SK-N-SH (cell line): ENCODE measurements around the gene SLC24A1. TPM values are rescaled to one million over a fixed set of nuclear protein-coding genes. Genes with fewer than 3 reads are reported as not detected.

ENCODE experiments used
- CTCF ChIA-PET: fragments of 300-600, 350-600 bp; formaldehyde crosslinking; extraction: SDS; loops from one replicate; lab custom pipeline; 2021; lab: Yijun Ruan, JAX
- POLR2A ChIA-PET: fragments of 350-600 bp; sonication (Branson Sonifier 250); formaldehyde crosslinking; extraction: SDS; loops from one replicate; lab custom pipeline; 2020; ENCODE audit warnings: antibody characterized with exemption, inconsistent platforms; lab: Yijun Ruan, JAX
- DNase-seq: peaks from one replicate; pipeline ENCODE4 v3.0.0; 2012
- H2AFZ ChIP-seq: fragments of 200-600 bp; sonication (generic); 2 replicates; pipeline ENCODE4 v1.8.1; 2016; ENCODE audit warnings: antibody characterized with exemption, mild to moderate bottlenecking, low read depth
- H3F3A ChIP-seq: fragments of 200-600 bp; sonication (generic); replicated peaks from 2 replicates; pipeline ENCODE3; 2016; ENCODE audit warnings: antibody characterized with exemption, mild to moderate bottlenecking; ENCODE audit not compliant: insufficient read depth
- H3K27ac ChIP-seq, 2 experiments: fragments of 200-500 bp in 1 of 2; fragments of 200-600 bp in 1 of 2; sonication (Bioruptor generic) in 1 of 2; sonication (generic), shearing (Covaris generic) in 1 of 2; 2 replicates each; pipeline versions ENCODE4 v1.5.1 to v1.6.1; 2014 to 2016; ENCODE audit warnings: low read depth in 2 of 2, inconsistent platforms in 1 of 2, low read length in 1 of 2, mild to moderate bottlenecking in 1 of 2, mixed read lengths in 1 of 2
- H3K27me3 ChIP-seq: fragments of 200-600 bp; sonication (generic), shearing (Covaris generic); 2 replicates; pipeline ENCODE4 v1.6.1; 2016; ENCODE audit warnings: mixed run types; ENCODE audit not compliant: insufficient read depth
- H3K36me3 ChIP-seq, 2 experiments: fragments of 200-500 bp in 1 of 2; fragments of 200-600 bp in 1 of 2; sonication (Bioruptor generic) in 1 of 2; sonication (generic) in 1 of 2; replicated peaks in 1 of 2; 2 replicates each; pipeline versions ENCODE3 to v1.5.1; 2014 to 2016; ENCODE audit warnings: low read length in 1 of 2, mild to moderate bottlenecking in 1 of 2; ENCODE audit not compliant: insufficient read depth in 2 of 2, control insufficient read depth in 1 of 2
- H3K4me1 ChIP-seq, 2 experiments: fragments of 200-500 bp in 1 of 2; fragments of 200-600 bp in 1 of 2; sonication (Bioruptor generic) in 1 of 2; sonication (generic), shearing (Covaris generic) in 1 of 2; 2 replicates each; pipeline versions ENCODE4 v1.5.1 to v1.6.1; 2014 to 2016; ENCODE audit warnings: low read depth in 1 of 2, low read length in 1 of 2, mixed run types in 1 of 2; ENCODE audit not compliant: insufficient read depth in 2 of 2, control insufficient read depth in 1 of 2
- H3K4me2 ChIP-seq: fragments of 200-600 bp; sonication (generic), shearing (Covaris generic); 2 replicates; pipeline ENCODE4 v1.6.1; 2017; ENCODE audit warnings: mixed run types
- H3K4me3 ChIP-seq, 2 experiments: fragments of 200-500 bp in 1 of 2; fragments of 200-600 bp in 1 of 2; sonication (Bioruptor generic) in 1 of 2; sonication (generic), shearing (Covaris generic) in 1 of 2; 2 replicates each; pipeline versions ENCODE4 v1.5.1 to v1.8.1; 2014 to 2016; ENCODE audit warnings: low read depth in 2 of 2, inconsistent platforms in 1 of 2, low read length in 1 of 2, mild to moderate bottlenecking in 1 of 2, mixed read lengths in 1 of 2, moderate library complexity in 1 of 2
- H3K79me2 ChIP-seq: fragments of 200-600 bp; sonication (generic); 2 replicates; pipeline ENCODE4 v1.8.1; 2017; ENCODE audit warnings: mild to moderate bottlenecking; ENCODE audit not compliant: insufficient read depth
- H3K9ac ChIP-seq: fragments of 200-600 bp; sonication (generic); 2 replicates; pipeline ENCODE4 v1.6.1; 2017; ENCODE audit warnings: mixed run types
- H3K9me2 ChIP-seq: fragments of 200-600 bp; sonication (generic); 2 replicates; pipeline ENCODE4 v1.6.1; 2017; ENCODE audit warnings: mixed run types
- H3K9me3 ChIP-seq: fragments of 200-600 bp; sonication (generic); 2 replicates; pipeline ENCODE4 v1.6.1; 2017; ENCODE audit warnings: mixed run types, mild to moderate bottlenecking, moderate library complexity
- H4K20me1 ChIP-seq: fragments of 200-600 bp; sonication (generic); 2 replicates; pipeline ENCODE4 v1.6.1; 2017; ENCODE audit warnings: mild to moderate bottlenecking, mixed run types; ENCODE audit not compliant: insufficient read depth
- CHD2 ChIP-seq: fragments of 150-350 bp; IDR thresholded peaks from 2 replicates; pipeline ENCODE4 v1.6.1; 2018; ENCODE audit warnings: low read length; ENCODE audit not compliant: partially characterized antibody
- ELF1 ChIP-seq: IDR thresholded peaks from 2 replicates; pipeline ENCODE4 v1.4.0; 2012
- EZH2phosphoT487 ChIP-seq: fragments of 200-600 bp; sonication (generic); IDR thresholded peaks from 2 replicates; pipeline ENCODE4 v1.6.1; 2017; ENCODE audit warnings: low read depth, mixed run types, mild to moderate bottlenecking, antibody characterized with exemption, moderate library complexity, borderline replicate concordance
- FOXJ3 ChIP-seq: sonication (generic); formaldehyde crosslinking; IDR thresholded peaks from 2 replicates; pipeline ENCODE4 v1.5.1; 2020; ENCODE audit warnings: mild to moderate bottlenecking, missing genetic modification reagents
- FOXM1 ChIP-seq: IDR thresholded peaks from 2 replicates; pipeline ENCODE4 v1.4.0; 2012; ENCODE audit warnings: low read depth, mild to moderate bottlenecking
- JUND ChIP-seq: IDR thresholded peaks from 2 replicates; pipeline ENCODE4 v1.4.0; 2012
- MEF2A ChIP-seq: IDR thresholded peaks from 2 replicates; pipeline ENCODE4 v1.4.0; 2012; ENCODE audit warnings: low read depth, borderline replicate concordance
- MXI1 ChIP-seq: IDR thresholded peaks from 2 replicates; pipeline ENCODE4 v1.6.1; 2012; ENCODE audit warnings: mild to moderate bottlenecking, low read depth, low read length, improper control_type of control experiment
- RCOR1 ChIP-seq: fragments of 150-350 bp; IDR thresholded peaks from 2 replicates; pipeline ENCODE4 v1.6.1; 2017; ENCODE audit warnings: antibody characterized with exemption, low read length
- RXRA ChIP-seq: IDR thresholded peaks from 2 replicates; pipeline ENCODE4 v1.4.0; 2012; ENCODE audit warnings: low read depth, mild to moderate bottlenecking, borderline replicate concordance
- TAF1 ChIP-seq: IDR thresholded peaks from 2 replicates; pipeline ENCODE4 v1.6.1; 2012; ENCODE audit warnings: low read depth, mild to moderate bottlenecking, low read length, moderate library complexity, borderline replicate concordance
- TEAD4 ChIP-seq: IDR thresholded peaks from 2 replicates; pipeline ENCODE4 v1.4.0; 2012; ENCODE audit warnings: mild to moderate bottlenecking, borderline replicate concordance; ENCODE audit not compliant: insufficient read depth
- WGBS: methylation state at CpG from one replicate; pipeline ENCODE4 v1.1.6; 2017; ENCODE audit warnings: low lambda C conversion rate; 5-methylcytosine and 5-hydroxymethylcytosine counted together
- polyA plus RNA-seq, 3 experiments: library from polyadenylated mRNA; depleted of rRNA; stranded (reverse); fragments of >200 nt; gene quantifications; 2 replicates each; pipeline ENCODE4 v1.2.3, GENCODE V29; 2012
- TF ChIP-seq, protein P1 (sequence below): IDR thresholded peaks from 2 replicates; pipeline ENCODE4 v1.4.0; 2012; ENCODE audit warnings: low read depth, borderline replicate concordance
- TF ChIP-seq, protein P2 (sequence below): IDR thresholded peaks from 2 replicates; pipeline ENCODE4 v1.4.0; 2012; ENCODE audit warnings: low read depth
- TF ChIP-seq, protein P3 (sequence below): IDR thresholded peaks from 2 replicates; pipeline ENCODE4; 2012
- TF ChIP-seq, protein P4 (sequence below): IDR thresholded peaks from 2 replicates; pipeline ENCODE4 v1.6.1; 2012; ENCODE audit warnings: mild to moderate bottlenecking, low read depth, low read length, moderate library complexity
- TF ChIP-seq, protein P5 (sequence below): fragments of 200-600 bp; sonication (generic); IDR thresholded peaks from 2 replicates; pipeline ENCODE4 v1.6.1; 2017; ENCODE audit warnings: antibody characterized with exemption, mild to moderate bottlenecking, moderate library complexity

The SLC24A1 gene
- polyA plus RNA-seq, 1 of the 3 experiments (the other 2 are of a cell fraction) = 7.7 TPM

DNA sequence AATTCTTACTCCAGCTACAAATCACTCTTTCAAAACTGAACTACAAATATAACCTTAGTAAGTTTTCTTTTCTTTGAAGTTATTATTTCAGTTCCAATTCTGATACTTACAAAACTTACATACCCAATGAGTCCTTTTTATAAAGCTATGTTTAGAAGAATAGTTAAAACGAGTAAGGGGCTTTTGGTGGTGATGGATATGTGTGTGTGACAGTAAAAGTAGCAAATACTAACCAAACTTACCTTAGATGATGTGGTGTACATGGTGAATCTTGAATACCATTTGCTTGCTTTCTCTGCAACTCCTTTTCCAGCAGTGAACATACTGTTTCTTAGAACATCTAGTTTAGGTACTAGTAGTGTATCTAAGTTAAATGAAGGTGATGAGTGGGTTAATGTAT, 68.4 kb downstream of the SLC24A1 start:
- peaks cover 34 to 40% of the 10 kb centered on the region in 2 experiments for H3K36me3 ChIP-seq
- WGBS = 53% methylated on average over 1 of the region's 1 CpG

More for the DNA sequence above, 68.4 kb downstream of the SLC24A1 start:
- Histone ChIP-seq H3K9me2 (no peaks in the 10 kb centered on the region), H3K27ac (no peak overlapping the region), H3K9me3 (no peaks in the 10 kb centered on the region), H3K9ac (no peak overlapping the region), H3K27me3 (no peaks in the 10 kb centered on the region), H3K4me3 (no peak overlapping the region), H3K79me2 (no peaks in the 10 kb centered on the region), H4K20me1 (no peaks in the 10 kb centered on the region), H3F3A (no peaks in the 10 kb centered on the region), H2AFZ (no peak overlapping the region), H3K4me1 (no peaks in the 10 kb centered on the region; a peak in 1 of 4 replicates), H3K4me2 (no peak overlapping the region)
- ChIA-PET POLR2A (no interaction called here), CTCF (interaction anchor here (0.6 to 1.6 kb wide), 4 partner anchors 20 to 146 kb away, joined by 3 to 5 read pairs (median 4); no protein-coding TSS in a partner anchor)
- TF ChIP-seq, protein P1, sequence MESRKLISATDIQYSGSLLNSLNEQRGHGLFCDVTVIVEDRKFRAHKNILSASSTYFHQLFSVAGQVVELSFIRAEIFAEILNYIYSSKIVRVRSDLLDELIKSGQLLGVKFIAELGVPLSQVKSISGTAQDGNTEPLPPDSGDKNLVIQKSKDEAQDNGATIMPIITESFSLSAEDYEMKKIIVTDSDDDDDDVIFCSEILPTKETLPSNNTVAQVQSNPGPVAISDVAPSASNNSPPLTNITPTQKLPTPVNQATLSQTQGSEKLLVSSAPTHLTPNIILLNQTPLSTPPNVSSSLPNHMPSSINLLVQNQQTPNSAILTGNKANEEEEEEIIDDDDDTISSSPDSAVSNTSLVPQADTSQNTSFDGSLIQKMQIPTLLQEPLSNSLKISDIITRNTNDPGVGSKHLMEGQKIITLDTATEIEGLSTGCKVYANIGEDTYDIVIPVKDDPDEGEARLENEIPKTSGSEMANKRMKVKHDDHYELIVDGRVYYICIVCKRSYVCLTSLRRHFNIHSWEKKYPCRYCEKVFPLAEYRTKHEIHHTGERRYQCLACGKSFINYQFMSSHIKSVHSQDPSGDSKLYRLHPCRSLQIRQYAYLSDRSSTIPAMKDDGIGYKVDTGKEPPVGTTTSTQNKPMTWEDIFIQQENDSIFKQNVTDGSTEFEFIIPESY = no peak
- TF ChIP-seq CHD2 = no peak
- TF ChIP-seq, protein P2, sequence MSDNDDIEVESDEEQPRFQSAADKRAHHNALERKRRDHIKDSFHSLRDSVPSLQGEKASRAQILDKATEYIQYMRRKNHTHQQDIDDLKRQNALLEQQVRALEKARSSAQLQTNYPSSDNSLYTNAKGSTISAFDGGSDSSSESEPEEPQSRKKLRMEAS = no peak
- TF ChIP-seq, protein P3, sequence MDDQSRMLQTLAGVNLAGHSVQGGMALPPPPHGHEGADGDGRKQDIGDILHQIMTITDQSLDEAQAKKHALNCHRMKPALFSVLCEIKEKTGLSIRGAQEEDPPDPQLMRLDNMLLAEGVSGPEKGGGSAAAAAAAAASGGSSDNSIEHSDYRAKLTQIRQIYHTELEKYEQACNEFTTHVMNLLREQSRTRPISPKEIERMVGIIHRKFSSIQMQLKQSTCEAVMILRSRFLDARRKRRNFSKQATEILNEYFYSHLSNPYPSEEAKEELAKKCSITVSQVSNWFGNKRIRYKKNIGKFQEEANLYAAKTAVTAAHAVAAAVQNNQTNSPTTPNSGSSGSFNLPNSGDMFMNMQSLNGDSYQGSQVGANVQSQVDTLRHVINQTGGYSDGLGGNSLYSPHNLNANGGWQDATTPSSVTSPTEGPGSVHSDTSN = no peak
- no peak for TF ChIP-seq MXI1
- no peak for TF ChIP-seq TAF1
- TF ChIP-seq RXRA = no peak
- TF ChIP-seq JUND = no peak
- TF ChIP-seq EZH2phosphoT487 = no peak
- no peak for TF ChIP-seq FOXJ3 (CRISPR knock-in tag)
- TF ChIP-seq TEAD4 = no peak
- TF ChIP-seq, protein P4, sequence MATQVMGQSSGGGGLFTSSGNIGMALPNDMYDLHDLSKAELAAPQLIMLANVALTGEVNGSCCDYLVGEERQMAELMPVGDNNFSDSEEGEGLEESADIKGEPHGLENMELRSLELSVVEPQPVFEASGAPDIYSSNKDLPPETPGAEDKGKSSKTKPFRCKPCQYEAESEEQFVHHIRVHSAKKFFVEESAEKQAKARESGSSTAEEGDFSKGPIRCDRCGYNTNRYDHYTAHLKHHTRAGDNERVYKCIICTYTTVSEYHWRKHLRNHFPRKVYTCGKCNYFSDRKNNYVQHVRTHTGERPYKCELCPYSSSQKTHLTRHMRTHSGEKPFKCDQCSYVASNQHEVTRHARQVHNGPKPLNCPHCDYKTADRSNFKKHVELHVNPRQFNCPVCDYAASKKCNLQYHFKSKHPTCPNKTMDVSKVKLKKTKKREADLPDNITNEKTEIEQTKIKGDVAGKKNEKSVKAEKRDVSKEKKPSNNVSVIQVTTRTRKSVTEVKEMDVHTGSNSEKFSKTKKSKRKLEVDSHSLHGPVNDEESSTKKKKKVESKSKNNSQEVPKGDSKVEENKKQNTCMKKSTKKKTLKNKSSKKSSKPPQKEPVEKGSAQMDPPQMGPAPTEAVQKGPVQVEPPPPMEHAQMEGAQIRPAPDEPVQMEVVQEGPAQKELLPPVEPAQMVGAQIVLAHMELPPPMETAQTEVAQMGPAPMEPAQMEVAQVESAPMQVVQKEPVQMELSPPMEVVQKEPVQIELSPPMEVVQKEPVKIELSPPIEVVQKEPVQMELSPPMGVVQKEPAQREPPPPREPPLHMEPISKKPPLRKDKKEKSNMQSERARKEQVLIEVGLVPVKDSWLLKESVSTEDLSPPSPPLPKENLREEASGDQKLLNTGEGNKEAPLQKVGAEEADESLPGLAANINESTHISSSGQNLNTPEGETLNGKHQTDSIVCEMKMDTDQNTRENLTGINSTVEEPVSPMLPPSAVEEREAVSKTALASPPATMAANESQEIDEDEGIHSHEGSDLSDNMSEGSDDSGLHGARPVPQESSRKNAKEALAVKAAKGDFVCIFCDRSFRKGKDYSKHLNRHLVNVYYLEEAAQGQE = no peak
- no peak for TF ChIP-seq ELF1
- TF ChIP-seq, protein P5, sequence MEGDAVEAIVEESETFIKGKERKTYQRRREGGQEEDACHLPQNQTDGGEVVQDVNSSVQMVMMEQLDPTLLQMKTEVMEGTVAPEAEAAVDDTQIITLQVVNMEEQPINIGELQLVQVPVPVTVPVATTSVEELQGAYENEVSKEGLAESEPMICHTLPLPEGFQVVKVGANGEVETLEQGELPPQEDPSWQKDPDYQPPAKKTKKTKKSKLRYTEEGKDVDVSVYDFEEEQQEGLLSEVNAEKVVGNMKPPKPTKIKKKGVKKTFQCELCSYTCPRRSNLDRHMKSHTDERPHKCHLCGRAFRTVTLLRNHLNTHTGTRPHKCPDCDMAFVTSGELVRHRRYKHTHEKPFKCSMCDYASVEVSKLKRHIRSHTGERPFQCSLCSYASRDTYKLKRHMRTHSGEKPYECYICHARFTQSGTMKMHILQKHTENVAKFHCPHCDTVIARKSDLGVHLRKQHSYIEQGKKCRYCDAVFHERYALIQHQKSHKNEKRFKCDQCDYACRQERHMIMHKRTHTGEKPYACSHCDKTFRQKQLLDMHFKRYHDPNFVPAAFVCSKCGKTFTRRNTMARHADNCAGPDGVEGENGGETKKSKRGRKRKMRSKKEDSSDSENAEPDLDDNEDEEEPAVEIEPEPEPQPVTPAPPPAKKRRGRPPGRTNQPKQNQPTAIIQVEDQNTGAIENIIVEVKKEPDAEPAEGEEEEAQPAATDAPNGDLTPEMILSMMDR = no peak
- TF ChIP-seq MEF2A = no peak
- TF ChIP-seq FOXM1 = no peak
- no peak for TF ChIP-seq RCOR1
- no peak for DNase-seq
